ENCODE results near the gene UQCC5. TPM values are rescaled to one million over a fixed set of nuclear protein-coding genes. Genes with fewer than 3 reads are reported as not detected.

Gene UQCC5
- total and polyA plus RNA-seq, 2 donors from 2014 or later = 26.8 to 135 TPM

GRCh38 chr3:52504977-52505376 is 31.4 kb upstream of the UQCC5 start:
- FAIRE-seq (no peak), DNase-seq (no peak)
- H3K36me3 ChIP-seq (ENCODE audit: control insufficient read depth in 2 of 3, insufficient read depth in 3 of 3, low read length in 3 of 3) = no peaks in the 10 kb centered on the region
- no peaks in the 10 kb centered on the region for H3K4me1 ChIP-seq (ENCODE audit: control insufficient read depth in 2 of 3, insufficient read depth in 2 of 3, low read depth in 1 of 3, low read length in 3 of 3)
- H3K4me3 ChIP-seq (ENCODE audit: low read length in 3 of 3) = no peak overlapping the region
- H3K27ac ChIP-seq (ENCODE audit: low read depth in 2 of 2, low read length in 2 of 2) = no peak overlapping the region
- intact Hi-C loops (cut with DNase I) = no loop called here
- no peaks in the 10 kb centered on the region for H3K9me3 ChIP-seq (ENCODE audit: control insufficient read depth in 2 of 3, insufficient read depth in 1 of 3, low read length in 3 of 3)
- TF ChIP-seq CTCF (IDR thresholded peaks at IDR 0.05; ENCODE audit: borderline replicate concordance, extremely low read depth, insufficient read depth) = no peak
- no peaks in the 10 kb centered on the region for H3K27me3 ChIP-seq (ENCODE audit: control insufficient read depth, insufficient read depth, low read length)
- no peak overlapping the region for H3K9ac ChIP-seq (ENCODE audit: low read length in 3 of 3)

- Histone ChIP-seq H3K4me3 (ENCODE audit: low read length in 3 of 3) (no peak overlapping the region), H3K9me3 (ENCODE audit: control insufficient read depth in 2 of 3, insufficient read depth in 1 of 3, low read length in 3 of 3) (no peaks in the 10 kb centered on the region), H3K4me1 (ENCODE audit: control insufficient read depth in 2 of 3, insufficient read depth in 2 of 3, low read depth in 1 of 3, low read length in 3 of 3) (no peaks in the 10 kb centered on the region), H3K36me3 (ENCODE audit: control insufficient read depth in 2 of 3, insufficient read depth in 3 of 3, low read length in 3 of 3) (no peaks in the 10 kb centered on the region), H3K27me3 (ENCODE audit: control insufficient read depth, insufficient read depth, low read length) (no peaks in the 10 kb centered on the region), H3K27ac (ENCODE audit: low read depth in 2 of 2, low read length in 2 of 2) (no peak overlapping the region), H3K9ac (ENCODE audit: low read length in 3 of 3) (no peak overlapping the region)
- intact Hi-C loops (cut with DNase I) = no loop called here
- TF ChIP-seq CTCF (IDR thresholded peaks at IDR 0.05; ENCODE audit: borderline replicate concordance, extremely low read depth, insufficient read depth) = no peak
- no peak for DNase-seq
- no peak for FAIRE-seq
These were observed 30.0 kb upstream of the UQCC5 start for GRCh38 chr3:52506266-52506966.

GRCh38 chr3:52507359-52507758 is 29.0 kb upstream of the UQCC5 start:
- FAIRE-seq = no peak

More at GRCh38 chr3:52507359-52507758, 29.0 kb upstream of the UQCC5 start:
- Histone ChIP-seq H3K36me3 (ENCODE audit: control insufficient read depth in 2 of 3, insufficient read depth in 3 of 3, low read length in 3 of 3) (no peaks in the 10 kb centered on the region), H3K27me3 (ENCODE audit: control insufficient read depth, insufficient read depth, low read length) (no peaks in the 10 kb centered on the region), H3K4me3 (ENCODE audit: low read length in 3 of 3) (no peak overlapping the region), H3K4me1 (ENCODE audit: control insufficient read depth in 2 of 3, insufficient read depth in 2 of 3, low read depth in 1 of 3, low read length in 3 of 3) (no peaks in the 10 kb centered on the region), H3K9ac (ENCODE audit: low read length in 3 of 3) (no peak overlapping the region), H3K27ac (ENCODE audit: low read depth in 2 of 2, low read length in 2 of 2) (no peak overlapping the region), H3K9me3 (ENCODE audit: control insufficient read depth in 2 of 3, insufficient read depth in 1 of 3, low read length in 3 of 3) (no peaks in the 10 kb centered on the region)
- no peak for DNase-seq
- no peak for TF ChIP-seq CTCF (IDR thresholded peaks at IDR 0.05; ENCODE audit: borderline replicate concordance, extremely low read depth, insufficient read depth)
- intact Hi-C loops (cut with DNase I) = no loop called here
